ENCODE data around the gene MCUB. TPM values are rescaled to one million over a fixed set of nuclear protein-coding genes. Genes with fewer than 3 reads are reported as not detected.

MCUB gene
- total RNA-seq, 2 donors from 2014 or later, result 15.5 to 18.5 TPM

GRCh38 chr4:109719604-109720003, 159.6 kb downstream of the MCUB start:
- Histone ChIP-seq H3K27ac (no peak overlapping the region), H3K4me1 (replicated peaks) (no peaks in the 10 kb centered on the region), H3K36me3 (no peaks in the 10 kb centered on the region), H3K4me3 (no peak overlapping the region), H3K9me3 (no peaks in the 10 kb centered on the region), H3K27me3 (replicated peaks; ENCODE audit: insufficient read depth) (no peaks in the 10 kb centered on the region)
- no peak for DNase-seq (ENCODE audit: low spot score)
- TF ChIP-seq CTCF (IDR thresholded peaks at IDR 0.05), result no peak
- no peak for TF ChIP-seq POLR2A (IDR thresholded peaks at IDR 0.05)
- no peak for TF ChIP-seq POLR2AphosphoS5 (IDR thresholded peaks at IDR 0.05)
- 96% methylated on average over 4 of the region's 4 CpGs for WGBS
- intact Hi-C loops (cut with DNase I), result no loop called here

GRCh38 chr4:109721033-109721432, 161.0 kb downstream of the MCUB start:
- TF ChIP-seq CTCF (IDR thresholded peaks at IDR 0.05) (no peak), POLR2AphosphoS5 (IDR thresholded peaks at IDR 0.05) (no peak), POLR2A (IDR thresholded peaks at IDR 0.05) (no peak)
- Histone ChIP-seq H3K4me3 (no peak overlapping the region), H3K9me3 (no peaks in the 10 kb centered on the region), H3K36me3 (no peaks in the 10 kb centered on the region), H3K27ac (no peak overlapping the region), H3K27me3 (replicated peaks; ENCODE audit: insufficient read depth) (no peaks in the 10 kb centered on the region), H3K4me1 (replicated peaks) (no peaks in the 10 kb centered on the region)
- intact Hi-C loops (cut with DNase I), result no loop called here
- 94% methylated on average over 7 of the region's 7 CpGs for WGBS
- no peak for DNase-seq (ENCODE audit: low spot score)

- intact Hi-C loops (cut with DNase I), result no loop called here
- H3K4me3 ChIP-seq, result no peak overlapping the region
- no peak for TF ChIP-seq CTCF (IDR thresholded peaks at IDR 0.05)
- TF ChIP-seq POLR2A (IDR thresholded peaks at IDR 0.05), result no peak
- TF ChIP-seq POLR2AphosphoS5 (IDR thresholded peaks at IDR 0.05), result no peak
- no peaks in the 10 kb centered on the region for H3K9me3 ChIP-seq
- no peaks in the 10 kb centered on the region for H3K27me3 ChIP-seq (replicated peaks; ENCODE audit: insufficient read depth)
- H3K4me1 ChIP-seq (replicated peaks), result no peaks in the 10 kb centered on the region
- no peak overlapping the region for H3K27ac ChIP-seq
- H3K36me3 ChIP-seq, result no peaks in the 10 kb centered on the region
- no peak for DNase-seq (ENCODE audit: low spot score)
Observed at GRCh38 chr4:109722357-109722756, 162.3 kb downstream of the MCUB start.

- intact Hi-C loops (cut with DNase I), result no loop called here
- no peak overlapping the region for H3K4me3 ChIP-seq
- 87% methylated on average over 2 of the region's 2 CpGs for WGBS
- no peaks in the 10 kb centered on the region for H3K27me3 ChIP-seq (replicated peaks; ENCODE audit: insufficient read depth)
- no peaks in the 10 kb centered on the region for H3K36me3 ChIP-seq
- H3K27ac ChIP-seq, result no peak overlapping the region
- TF ChIP-seq CTCF (IDR thresholded peaks at IDR 0.05), result no peak
- TF ChIP-seq POLR2A (IDR thresholded peaks at IDR 0.05), result no peak
- no peak for TF ChIP-seq POLR2AphosphoS5 (IDR thresholded peaks at IDR 0.05)
- H3K9me3 ChIP-seq, result no peaks in the 10 kb centered on the region
- DNase-seq (ENCODE audit: low spot score), result no peak
- no peaks in the 10 kb centered on the region for H3K4me1 ChIP-seq (replicated peaks)
Observed at GRCh38 chr4:109723110-109723509, 163.1 kb downstream of the MCUB start.

- H3K4me1 ChIP-seq (replicated peaks), result no peaks in the 10 kb centered on the region
- peak overlapping the region in 1 of 2 donors; percentile 75 for H3K4me3 ChIP-seq
- H3K9me3 ChIP-seq, result no peaks in the 10 kb centered on the region
- H3K27ac ChIP-seq, result peak overlapping the region; percentile 87
- TF ChIP-seq POLR2AphosphoS5 (IDR thresholded peaks at IDR 0.05), result no peak
- TF ChIP-seq CTCF (IDR thresholded peaks at IDR 0.05), result no peak
- no peak for TF ChIP-seq POLR2A (IDR thresholded peaks at IDR 0.05)
- intact Hi-C loops (cut with DNase I), result no loop called here
- no peak for DNase-seq (ENCODE audit: low spot score)
- WGBS, result 53% methylated on average over 6 of the region's 6 CpGs
- no peaks in the 10 kb centered on the region for H3K27me3 ChIP-seq (replicated peaks; ENCODE audit: insufficient read depth)
- H3K36me3 ChIP-seq, result no peaks in the 10 kb centered on the region
Observed at GRCh38 chr4:109728385-109728784, 168.3 kb downstream of the MCUB start.

All from prostate gland (tissue), 2 donors.